Measurements from ENCODE around the gene TMEM255B. TPM values are rescaled to one million over a fixed set of nuclear protein-coding genes. Genes with fewer than 3 reads are reported as not detected.

Gene TMEM255B
- total RNA-seq, 1 donor from 2014 or later = 2.0 TPM

GRCh38 chr13:113775451-113776145 lies 16.6 kb downstream of the TMEM255B start:
- intact Hi-C loops (cut with micrococcal nuclease) = no loop called here
- Mint-ChIP-seq H3K36me3 (ENCODE audit: low read depth) (no peaks in the 10 kb centered on the region), H3K27ac (no peak overlapping the region), H3K9me3 (peaks cover 5% of the 10 kb centered on the region), H3K4me1 (peaks cover 4% of the 10 kb centered on the region), H3K27me3 (peaks cover 11% of the 10 kb centered on the region), H3K4me3 (no peak overlapping the region)
- no peak for DNase-seq

GRCh38 chr13:113776231-113777125 lies 17.5 kb downstream of the TMEM255B start:
- no peak overlapping the region for H3K27ac Mint-ChIP-seq
- no peak overlapping the region for H3K4me3 Mint-ChIP-seq
- peaks cover 5% of the 10 kb centered on the region for H3K9me3 Mint-ChIP-seq
- H3K36me3 Mint-ChIP-seq (ENCODE audit: low read depth) = no peaks in the 10 kb centered on the region
- no peak for DNase-seq
- peaks cover 4% of the 10 kb centered on the region for H3K4me1 Mint-ChIP-seq
- intact Hi-C loops (cut with micrococcal nuclease) = no loop called here
- H3K27me3 Mint-ChIP-seq = peaks cover 11% of the 10 kb centered on the region

- intact Hi-C loops (cut with micrococcal nuclease) = no loop called here
- Mint-ChIP-seq H3K9me3 (peaks cover 2% of the 10 kb centered on the region), H3K4me1 (no peaks in the 10 kb centered on the region), H3K36me3 (ENCODE audit: low read depth) (no peaks in the 10 kb centered on the region), H3K27ac (no peak overlapping the region), H3K4me3 (no peak overlapping the region), H3K27me3 (peaks cover 11% of the 10 kb centered on the region)
- DNase-seq = peak; percentile 64
Observed at GRCh38 chr13:113777311-113778260, 18.6 kb downstream of the TMEM255B start.

GRCh38 chr13:113781571-113781970 lies 22.5 kb downstream of the TMEM255B start:
- Mint-ChIP-seq H3K27me3 (peaks cover 21% of the 10 kb centered on the region), H3K4me3 (no peak overlapping the region), H3K27ac (no peak overlapping the region), H3K36me3 (ENCODE audit: low read depth) (no peaks in the 10 kb centered on the region), H3K4me1 (no peaks in the 10 kb centered on the region), H3K9me3 (no peaks in the 10 kb centered on the region)
- DNase-seq = no peak
- intact Hi-C loops (cut with micrococcal nuclease) = no loop called here

GRCh38 chr13:113782472-113782871 lies 23.4 kb downstream of the TMEM255B start:
- Mint-ChIP-seq H3K9me3 (no peaks in the 10 kb centered on the region), H3K27me3 (peaks cover 21% of the 10 kb centered on the region), H3K27ac (no peak overlapping the region), H3K4me1 (no peaks in the 10 kb centered on the region), H3K4me3 (no peak overlapping the region), H3K36me3 (ENCODE audit: low read depth) (no peaks in the 10 kb centered on the region)
- no peak for DNase-seq
- intact Hi-C loops (cut with micrococcal nuclease) = no loop called here

- Mint-ChIP-seq H3K27me3 (peaks cover 21% of the 10 kb centered on the region), H3K4me1 (no peaks in the 10 kb centered on the region), H3K4me3 (no peak overlapping the region), H3K9me3 (no peaks in the 10 kb centered on the region), H3K27ac (no peak overlapping the region), H3K36me3 (ENCODE audit: low read depth) (no peaks in the 10 kb centered on the region)
- DNase-seq = no peak
- intact Hi-C loops (cut with micrococcal nuclease) = no loop called here
Observed at GRCh38 chr13:113783200-113783881, 24.3 kb downstream of the TMEM255B start.

- DNase-seq = no peak
- H3K36me3 Mint-ChIP-seq (ENCODE audit: low read depth) = no peaks in the 10 kb centered on the region
- no peaks in the 10 kb centered on the region for H3K4me1 Mint-ChIP-seq
- no peaks in the 10 kb centered on the region for H3K9me3 Mint-ChIP-seq
- intact Hi-C loops (cut with micrococcal nuclease) = no loop called here
- no peak overlapping the region for H3K4me3 Mint-ChIP-seq
- peaks cover 16% of the 10 kb centered on the region for H3K27me3 Mint-ChIP-seq
- no peak overlapping the region for H3K27ac Mint-ChIP-seq
Observed at GRCh38 chr13:113783966-113784644, 25.1 kb downstream of the TMEM255B start.

GRCh38 chr13:113784645-113785024 lies 25.6 kb downstream of the TMEM255B start:
- no peak for DNase-seq
- Mint-ChIP-seq H3K4me1 (no peaks in the 10 kb centered on the region), H3K4me3 (no peak overlapping the region), H3K36me3 (ENCODE audit: low read depth) (no peaks in the 10 kb centered on the region), H3K27me3 (peaks cover 12% of the 10 kb centered on the region), H3K9me3 (no peaks in the 10 kb centered on the region), H3K27ac (no peak overlapping the region)
- intact Hi-C loops (cut with micrococcal nuclease) = no loop called here

- H3K27me3 Mint-ChIP-seq = peaks cover 12% of the 10 kb centered on the region
- DNase-seq = no peak
- intact Hi-C loops (cut with micrococcal nuclease) = no loop called here
- H3K4me3 Mint-ChIP-seq = no peak overlapping the region
- no peaks in the 10 kb centered on the region for H3K9me3 Mint-ChIP-seq
- no peaks in the 10 kb centered on the region for H3K4me1 Mint-ChIP-seq
- H3K36me3 Mint-ChIP-seq (ENCODE audit: low read depth) = no peaks in the 10 kb centered on the region
- no peak overlapping the region for H3K27ac Mint-ChIP-seq
Observed at GRCh38 chr13:113785051-113786010, 26.3 kb downstream of the TMEM255B start.

- H3K27me3 Mint-ChIP-seq = peaks cover 10% of the 10 kb centered on the region
- no peaks in the 10 kb centered on the region for H3K36me3 Mint-ChIP-seq (ENCODE audit: low read depth)
- intact Hi-C loops (cut with micrococcal nuclease) = no loop called here
- no peak overlapping the region for H3K27ac Mint-ChIP-seq
- H3K9me3 Mint-ChIP-seq = no peaks in the 10 kb centered on the region
- no peak for DNase-seq
- H3K4me1 Mint-ChIP-seq = no peaks in the 10 kb centered on the region
- no peak overlapping the region for H3K4me3 Mint-ChIP-seq
Observed at GRCh38 chr13:113786262-113786841, 27.3 kb downstream of the TMEM255B start.

- intact Hi-C loops (cut with micrococcal nuclease) = no loop called here
- no peak overlapping the region for H3K27ac Mint-ChIP-seq
Observed at GRCh38 chr13:113787694-113788093, 28.7 kb downstream of the TMEM255B start.

More at GRCh38 chr13:113787694-113788093, 28.7 kb downstream of the TMEM255B start:
- H3K4me3 Mint-ChIP-seq = no peak overlapping the region
- DNase-seq = no peak
- H3K27me3 Mint-ChIP-seq = peaks cover 10% of the 10 kb centered on the region
- no peaks in the 10 kb centered on the region for H3K9me3 Mint-ChIP-seq
- no peaks in the 10 kb centered on the region for H3K4me1 Mint-ChIP-seq
- H3K36me3 Mint-ChIP-seq (ENCODE audit: low read depth) = no peaks in the 10 kb centered on the region

Measured in activated CD4-positive, alpha-beta T cell treated with anti-CD3 and anti-CD28 coated beads, Interleukin-2, amount 10 ng/mL, durations not matched to agents 24 days and 14 days (primary cell).